ENCODE data around the gene FNBP1. TPM values are rescaled to one million over a fixed set of nuclear protein-coding genes. Genes with fewer than 3 reads are reported as not detected.

FNBP1 gene
- total and polyA plus RNA-seq, 2 experiments from 2014 or later: 17.8 to 22.6 TPM

DNA sequence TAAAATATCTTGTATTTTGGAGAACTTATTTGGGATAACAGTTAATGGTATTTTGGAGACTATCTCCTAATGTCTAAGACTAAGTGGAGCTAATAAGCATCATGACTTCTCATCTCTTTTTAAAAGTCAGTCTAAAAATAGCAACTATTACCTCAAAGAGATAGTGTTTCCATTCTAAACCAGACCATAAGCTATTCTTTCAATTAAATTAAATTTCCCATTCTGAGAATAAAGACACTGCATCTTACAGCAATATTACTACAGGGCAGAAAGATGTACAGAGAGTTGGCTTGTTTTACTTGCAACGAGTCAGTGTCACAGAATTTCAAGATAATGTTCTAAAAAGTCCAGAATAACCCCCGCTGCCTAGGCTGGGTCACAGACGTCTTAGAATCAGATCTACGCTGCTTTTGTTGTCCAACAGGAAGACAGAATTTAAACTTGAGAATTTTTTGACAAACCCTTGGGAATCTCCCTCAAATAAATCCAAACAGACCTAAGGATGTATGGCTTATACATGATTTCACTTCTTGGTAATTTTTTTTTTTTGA, 108.9 kb downstream of the FNBP1 start:
- TF ChIP-seq EZH2 (IDR thresholded peaks at IDR 0.05; ENCODE audit: insufficient read depth, poor library complexity, severe bottlenecking): no peak
- peak overlapping the region; percentile 44 for H3K9ac ChIP-seq
- H2AFZ ChIP-seq: 0 out of 2 replicates have a peak overlapping the region, but pooled peaks have one; percentile 11
- H3K4me1 ChIP-seq (ENCODE audit: insufficient read depth): peaks cover 58% of the 10 kb centered on the region
- H3K79me2 ChIP-seq (ENCODE audit: insufficient read depth): no peaks in the 10 kb centered on the region; the same call in 1 of the 2 replicates
- H3K4me3 ChIP-seq: no peak overlapping the region
- H4K20me1 ChIP-seq (ENCODE audit: insufficient read depth): no peaks in the 10 kb centered on the region
- no peaks in the 10 kb centered on the region for H3K9me3 ChIP-seq (ENCODE audit: low read depth)
- H3F3A ChIP-seq (ENCODE audit: insufficient read depth): peaks cover 45% of the 10 kb centered on the region
- H3K27ac ChIP-seq: peak overlapping the region; percentile 65
- DNase-seq: peak; percentile 39
- H3K9me2 ChIP-seq (ENCODE audit: insufficient read depth): no peaks in the 10 kb centered on the region
- in situ Hi-C loops (cut with MboI): no loop called here
- no peaks in the 10 kb centered on the region for H3K36me3 ChIP-seq (ENCODE audit: low read depth)
- no peaks in the 10 kb centered on the region for H3K27me3 ChIP-seq (replicated peaks; ENCODE audit: insufficient read depth)
- 31 to 33% methylated on average over 4 of the region's 4 CpGs for WGBS, 2 experiments (ENCODE audit: low coverage in 1 of 2, low lambda C conversion rate in 2 of 2, missing lambda C conversion rate in 2 of 2)
- H3K4me2 ChIP-seq (ENCODE audit: unreplicated experiment): peak overlapping the region; percentile 85

DNA sequence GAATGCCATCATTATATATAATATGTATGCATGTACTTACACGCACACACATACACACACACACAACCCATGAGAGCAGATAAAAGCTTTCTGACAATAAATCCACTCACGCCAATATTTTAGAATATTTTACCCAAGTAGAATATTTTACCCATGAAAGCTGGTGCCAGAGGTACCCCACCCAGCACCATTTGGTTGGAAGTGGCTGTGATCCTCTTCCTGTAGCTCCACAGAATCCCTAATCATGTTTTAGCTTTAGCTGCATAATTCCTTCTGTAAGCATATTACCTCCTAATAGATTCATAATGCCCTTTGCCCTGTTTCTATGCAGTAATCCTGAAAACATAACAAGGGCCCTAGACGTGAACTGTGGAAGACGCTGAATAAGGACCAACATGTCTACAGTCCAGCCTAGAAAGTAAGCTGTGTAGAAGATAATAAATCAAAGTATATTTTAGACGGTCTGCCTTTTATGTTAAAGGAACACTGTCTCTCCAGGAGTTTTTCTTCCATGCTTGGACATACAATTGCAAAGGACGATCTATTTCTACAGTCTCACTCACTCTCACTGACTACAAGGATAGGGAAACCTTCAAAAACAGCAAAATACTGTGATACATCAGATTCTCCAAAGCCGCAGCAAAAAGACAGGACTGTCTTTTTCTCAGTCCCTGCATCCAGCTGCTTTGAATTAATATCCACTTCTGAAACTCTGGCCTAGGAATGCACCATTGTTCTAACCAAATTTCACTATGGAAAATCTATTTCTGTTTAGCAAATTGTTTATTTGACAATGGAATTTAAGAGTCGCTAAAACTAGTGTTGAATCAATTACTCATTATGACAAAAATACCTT, 109.6 kb downstream of the FNBP1 start:
- in situ Hi-C loops (cut with MboI): no loop called here
- H2AFZ ChIP-seq: peak overlapping the region; percentile 74; the same call in 1 of the 2 replicates
- H3K4me1 ChIP-seq (ENCODE audit: insufficient read depth): peaks cover 51% of the 10 kb centered on the region
- H3K79me2 ChIP-seq (ENCODE audit: insufficient read depth): no peaks in the 10 kb centered on the region; the same call in 1 of the 2 replicates
- 12 to 13% methylated on average over 8 of the region's 8 CpGs for WGBS, 2 experiments (ENCODE audit: low coverage in 1 of 2, low lambda C conversion rate in 2 of 2, missing lambda C conversion rate in 2 of 2)
- H3K9me3 ChIP-seq (ENCODE audit: low read depth): no peaks in the 10 kb centered on the region
- peak; percentile 77 for DNase-seq
- H3K27ac ChIP-seq: peak overlapping the region; percentile 65
- H3K4me2 ChIP-seq (ENCODE audit: unreplicated experiment): peak overlapping the region; percentile 85
- H3K4me3 ChIP-seq: peak overlapping the region; percentile 51; the same call in 1 of the 2 replicates
- peak overlapping the region; percentile 44 for H3K9ac ChIP-seq
- H3K27me3 ChIP-seq (replicated peaks; ENCODE audit: insufficient read depth): no peaks in the 10 kb centered on the region
- no peaks in the 10 kb centered on the region for H3K9me2 ChIP-seq (ENCODE audit: insufficient read depth)
- H3F3A ChIP-seq (ENCODE audit: insufficient read depth): peaks cover 38% of the 10 kb centered on the region
- no peaks in the 10 kb centered on the region for H4K20me1 ChIP-seq (ENCODE audit: insufficient read depth)
- no peaks in the 10 kb centered on the region; the same call in 1 of the 2 replicates for H3K36me3 ChIP-seq (ENCODE audit: low read depth)
- TF ChIP-seq EZH2 (IDR thresholded peaks at IDR 0.05; ENCODE audit: insufficient read depth, poor library complexity, severe bottlenecking): no peak
- TF ChIP-seq EZH2phosphoT487 (IDR thresholded peaks at IDR 0.05; ENCODE audit: insufficient read depth, low read depth): no peak

DNA sequence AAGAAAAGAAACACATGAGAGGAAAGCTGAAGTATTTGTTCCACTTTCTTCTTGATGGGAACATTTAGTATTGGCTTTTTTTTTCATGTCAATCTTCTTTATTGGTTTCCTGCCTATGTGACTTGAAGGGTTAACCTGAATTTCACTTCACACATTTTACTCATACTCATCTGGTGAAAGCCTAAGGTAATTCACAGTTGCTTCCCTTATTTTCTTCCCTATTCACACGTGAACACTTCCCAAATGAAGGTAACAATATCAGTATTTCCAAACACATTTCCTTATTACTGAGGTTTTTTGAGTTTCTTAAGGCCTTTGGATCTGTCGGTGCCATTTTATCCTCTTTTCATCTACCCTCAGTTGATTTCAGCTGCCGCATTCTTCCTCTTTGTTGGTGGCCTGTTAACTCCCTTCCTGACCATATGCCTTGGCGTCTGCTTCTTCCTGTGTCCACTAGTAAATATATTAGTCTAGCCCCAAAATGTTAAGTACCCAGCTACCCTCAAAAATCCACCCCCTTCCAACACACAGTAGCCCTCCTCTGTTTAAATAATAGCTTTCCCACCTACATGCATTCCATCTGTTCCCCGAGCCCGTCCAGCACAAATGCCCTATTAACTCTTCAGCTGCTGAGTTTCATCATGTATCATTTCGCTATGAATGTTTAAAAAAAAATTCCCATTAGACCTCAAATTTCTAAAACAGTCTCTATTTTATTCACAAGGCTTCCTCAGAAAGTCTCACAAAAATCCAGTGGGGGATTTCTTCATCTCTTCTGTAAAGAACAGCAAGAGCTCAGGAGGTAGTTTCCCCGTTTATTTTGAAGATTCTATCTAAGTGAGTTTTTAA, 110.5 kb downstream of the FNBP1 start:
- H3K79me2 ChIP-seq (ENCODE audit: insufficient read depth): no peaks in the 10 kb centered on the region; the same call in 1 of the 2 replicates
- H3K9ac ChIP-seq: peak overlapping the region; percentile 44
- TF ChIP-seq EZH2phosphoT487 (IDR thresholded peaks at IDR 0.05; ENCODE audit: insufficient read depth, low read depth) (no peak), EZH2 (IDR thresholded peaks at IDR 0.05; ENCODE audit: insufficient read depth, poor library complexity, severe bottlenecking) (no peak)
- H3K4me3 ChIP-seq: peak overlapping the region; percentile 51
- H3K4me1 ChIP-seq (ENCODE audit: insufficient read depth): peaks cover 43% of the 10 kb centered on the region
- peak overlapping the region; percentile 85 for H3K4me2 ChIP-seq (ENCODE audit: unreplicated experiment)
- H2AFZ ChIP-seq: peak overlapping the region; percentile 74
- peak; percentile 53 for DNase-seq
- in situ Hi-C loops (cut with MboI): no loop called here
- H3K27me3 ChIP-seq (replicated peaks; ENCODE audit: insufficient read depth): no peaks in the 10 kb centered on the region
- H3K9me3 ChIP-seq (ENCODE audit: low read depth): no peaks in the 10 kb centered on the region
- peaks cover 31% of the 10 kb centered on the region for H3F3A ChIP-seq (ENCODE audit: insufficient read depth)
- no peaks in the 10 kb centered on the region for H4K20me1 ChIP-seq (ENCODE audit: insufficient read depth)
- no peaks in the 10 kb centered on the region; the same call in 1 of the 2 replicates for H3K36me3 ChIP-seq (ENCODE audit: low read depth)
- 11 to 15% methylated on average over 8 of the region's 8 CpGs for WGBS, 2 experiments (ENCODE audit: low coverage in 1 of 2, low lambda C conversion rate in 2 of 2, missing lambda C conversion rate in 2 of 2)
- peak overlapping the region; percentile 65 for H3K27ac ChIP-seq
- H3K9me2 ChIP-seq (ENCODE audit: insufficient read depth): no peaks in the 10 kb centered on the region

DNA sequence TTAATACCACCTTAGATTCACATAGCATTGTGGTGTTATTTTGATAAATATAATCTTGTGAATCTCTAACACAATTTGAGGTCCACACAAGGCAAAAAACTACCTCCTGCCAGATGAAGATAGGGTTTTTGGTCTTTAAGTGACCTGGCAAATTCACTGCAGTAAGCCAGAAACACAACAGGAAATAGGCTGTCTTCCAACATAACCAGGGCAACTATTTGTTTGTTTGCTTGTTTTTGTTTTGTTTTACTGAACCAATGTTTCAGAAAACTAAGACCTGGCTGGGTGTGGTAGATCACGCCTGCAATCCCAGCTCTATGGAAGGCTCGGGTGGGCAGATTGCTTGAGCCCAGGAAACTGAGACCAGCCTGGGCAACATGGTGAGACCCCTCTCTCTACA, 112.2 kb downstream of the FNBP1 start:
- no peak overlapping the region for H3K9ac ChIP-seq
- H3F3A ChIP-seq (ENCODE audit: insufficient read depth): peaks cover 30% of the 10 kb centered on the region
- no peaks in the 10 kb centered on the region for H4K20me1 ChIP-seq (ENCODE audit: insufficient read depth)
- H3K79me2 ChIP-seq (ENCODE audit: insufficient read depth): no peaks in the 10 kb centered on the region; the same call in 1 of the 2 replicates
- peaks cover 6% of the 10 kb centered on the region; the same call in 1 of the 2 replicates for H3K36me3 ChIP-seq (ENCODE audit: low read depth)
- H3K27me3 ChIP-seq (replicated peaks; ENCODE audit: insufficient read depth): no peaks in the 10 kb centered on the region
- no peak for TF ChIP-seq EZH2phosphoT487 (IDR thresholded peaks at IDR 0.05; ENCODE audit: insufficient read depth, low read depth)
- no peak for TF ChIP-seq EZH2 (IDR thresholded peaks at IDR 0.05; ENCODE audit: insufficient read depth, poor library complexity, severe bottlenecking)
- no peak overlapping the region for H2AFZ ChIP-seq
- H3K4me1 ChIP-seq (ENCODE audit: insufficient read depth): peaks cover 37% of the 10 kb centered on the region
- no peaks in the 10 kb centered on the region for H3K9me2 ChIP-seq (ENCODE audit: insufficient read depth)
- 97 to 98% methylated on average over 2 of the region's 2 CpGs for WGBS, 2 experiments (ENCODE audit: low coverage in 1 of 2, low lambda C conversion rate in 2 of 2, missing lambda C conversion rate in 2 of 2)
- in situ Hi-C loops (cut with MboI): no loop called here
- no peaks in the 10 kb centered on the region for H3K9me3 ChIP-seq (ENCODE audit: low read depth)
- no peak overlapping the region for H3K27ac ChIP-seq
- H3K4me3 ChIP-seq: no peak overlapping the region
- H3K4me2 ChIP-seq (ENCODE audit: unreplicated experiment): no peak overlapping the region
- DNase-seq: no peak

All from GM23248 (cell line).